NK-92 (cell line): ENCODE results near the gene EPN1.

ENCODE experiments used
- DNase-seq: peaks from one replicate; lab custom pipeline; 2025; ENCODE audit not compliant: unreplicated experiment; lab: John Stamatoyannopoulos, UW

The EPN1 gene

DNA sequence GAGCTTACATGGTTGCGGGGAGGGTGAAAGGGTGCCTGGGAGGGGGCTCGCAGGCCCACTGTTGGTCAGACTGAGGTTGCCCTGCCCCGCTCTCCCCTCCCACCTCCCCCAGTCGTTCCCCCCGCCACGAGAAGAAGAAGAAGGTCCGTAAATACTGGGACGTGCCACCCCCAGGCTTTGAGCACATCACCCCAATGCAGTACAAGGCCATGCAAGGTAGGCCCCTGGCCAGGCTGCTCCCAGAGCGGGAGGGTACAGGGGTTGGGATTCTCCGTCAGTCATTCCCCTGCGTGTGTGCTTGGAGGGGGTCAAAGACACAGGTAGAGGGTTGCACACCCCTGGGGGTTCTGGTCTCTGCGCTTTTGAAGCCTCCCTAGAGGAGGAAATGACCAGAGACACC, 14.6 kb upstream of the EPN1 start:
- no peak for DNase-seq

DNA sequence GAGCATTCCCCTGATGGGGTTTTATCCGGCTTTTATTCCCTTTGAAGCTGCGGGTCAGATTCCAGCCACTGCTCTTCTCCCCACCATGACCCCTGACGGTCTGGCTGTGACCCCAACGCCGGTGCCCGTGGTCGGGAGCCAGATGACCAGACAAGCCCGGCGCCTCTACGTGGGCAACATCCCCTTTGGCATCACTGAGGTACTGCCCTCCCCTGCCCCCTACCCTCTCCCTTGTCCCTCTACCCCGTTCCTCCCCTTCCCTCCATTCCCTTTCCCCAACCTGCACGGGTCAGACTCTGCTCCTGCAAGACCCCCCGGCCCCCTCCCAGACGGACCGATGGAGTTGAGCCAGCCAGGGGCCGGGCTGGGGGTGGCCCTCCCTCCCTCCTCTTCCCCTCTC, 14.0 kb upstream of the EPN1 start:
- no peak for DNase-seq

GRCh38 chr19:55661826-55662225, 13.2 kb upstream of the EPN1 start:
- no peak for DNase-seq

GRCh38 chr19:55663846-55664536, 11.0 kb upstream of the EPN1 start:
- DNase-seq, result no peak

DNA sequence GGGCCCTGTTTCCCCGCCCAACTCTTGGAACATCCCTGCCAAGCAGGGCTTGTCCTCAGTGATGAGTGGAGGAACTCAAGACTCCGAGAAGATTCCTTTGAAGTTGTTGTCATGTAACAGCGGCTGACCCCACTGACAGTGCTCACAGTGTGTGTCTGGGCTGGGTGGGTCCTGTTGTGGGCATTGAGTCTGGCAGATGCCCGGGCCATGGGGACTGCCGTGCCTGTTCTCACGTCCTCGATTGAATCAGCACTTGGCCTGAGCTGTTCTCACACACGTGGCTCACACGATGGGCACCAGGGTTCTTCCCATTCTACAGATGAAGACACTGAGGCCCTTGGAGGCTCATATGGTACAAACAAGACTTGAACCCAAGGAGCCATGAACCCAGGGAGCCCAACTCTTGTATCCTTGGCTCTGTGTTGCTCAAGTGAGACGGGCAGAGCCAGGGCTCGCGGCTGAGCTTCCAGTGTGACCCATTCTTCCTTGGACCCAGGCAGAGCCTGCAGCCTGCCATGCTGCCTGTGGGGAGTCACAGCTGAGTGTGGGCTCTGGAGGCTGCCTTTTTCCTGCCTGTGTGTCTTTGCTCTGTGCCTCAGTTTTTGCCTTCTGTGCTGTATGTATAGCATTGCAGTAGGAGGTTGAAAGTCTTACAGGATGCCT, 8.6 kb upstream of the EPN1 start:
- DNase-seq, result no peak

DNA sequence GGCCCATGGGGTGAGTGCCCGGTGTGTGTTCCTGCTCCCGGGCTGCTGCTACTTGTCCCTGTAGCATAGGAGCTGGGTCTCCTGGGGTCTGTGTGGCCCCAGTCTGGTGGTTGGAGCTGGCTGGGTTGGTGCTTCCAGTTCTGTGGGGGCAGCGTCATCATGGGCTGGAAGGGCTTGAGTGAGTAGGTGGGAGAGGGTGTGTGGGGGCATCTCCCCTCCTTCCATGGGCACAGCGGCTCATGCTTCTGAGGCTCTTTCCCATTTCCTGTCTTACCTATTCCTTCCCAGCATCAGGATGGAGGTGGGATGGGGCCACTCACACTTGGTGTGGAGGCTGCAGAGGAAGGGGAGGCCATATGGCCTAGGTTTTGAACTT, 8.0 kb upstream of the EPN1 start:
- DNase-seq, result no peak

- no peak for DNase-seq
These were observed 7.5 kb upstream of the EPN1 start for GRCh38 chr19:55667511-55667910.

DNA sequence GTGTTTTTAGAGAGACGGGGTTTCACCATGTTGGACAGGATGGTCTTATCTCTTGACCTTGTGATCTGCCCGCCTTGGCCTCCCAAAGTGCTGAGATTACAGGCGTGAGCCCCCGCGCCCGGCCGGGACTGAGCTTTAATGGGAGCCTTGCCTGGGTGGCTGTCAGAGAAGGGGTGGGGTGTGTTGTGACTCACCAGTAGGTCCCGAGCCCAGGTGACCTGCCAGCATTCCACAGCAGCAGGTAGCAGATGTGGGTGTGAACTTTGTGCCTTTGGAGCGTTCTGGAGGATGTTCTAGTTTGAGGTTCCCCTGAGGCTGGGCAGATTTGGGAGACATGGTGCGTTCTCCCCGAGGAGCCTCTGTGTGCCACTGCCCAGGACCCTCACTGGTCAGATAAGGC, 7.1 kb upstream of the EPN1 start:
- DNase-seq, result no peak

GRCh38 chr19:55668603-55669348, 6.2 kb upstream of the EPN1 start:
- no peak for DNase-seq

DNA sequence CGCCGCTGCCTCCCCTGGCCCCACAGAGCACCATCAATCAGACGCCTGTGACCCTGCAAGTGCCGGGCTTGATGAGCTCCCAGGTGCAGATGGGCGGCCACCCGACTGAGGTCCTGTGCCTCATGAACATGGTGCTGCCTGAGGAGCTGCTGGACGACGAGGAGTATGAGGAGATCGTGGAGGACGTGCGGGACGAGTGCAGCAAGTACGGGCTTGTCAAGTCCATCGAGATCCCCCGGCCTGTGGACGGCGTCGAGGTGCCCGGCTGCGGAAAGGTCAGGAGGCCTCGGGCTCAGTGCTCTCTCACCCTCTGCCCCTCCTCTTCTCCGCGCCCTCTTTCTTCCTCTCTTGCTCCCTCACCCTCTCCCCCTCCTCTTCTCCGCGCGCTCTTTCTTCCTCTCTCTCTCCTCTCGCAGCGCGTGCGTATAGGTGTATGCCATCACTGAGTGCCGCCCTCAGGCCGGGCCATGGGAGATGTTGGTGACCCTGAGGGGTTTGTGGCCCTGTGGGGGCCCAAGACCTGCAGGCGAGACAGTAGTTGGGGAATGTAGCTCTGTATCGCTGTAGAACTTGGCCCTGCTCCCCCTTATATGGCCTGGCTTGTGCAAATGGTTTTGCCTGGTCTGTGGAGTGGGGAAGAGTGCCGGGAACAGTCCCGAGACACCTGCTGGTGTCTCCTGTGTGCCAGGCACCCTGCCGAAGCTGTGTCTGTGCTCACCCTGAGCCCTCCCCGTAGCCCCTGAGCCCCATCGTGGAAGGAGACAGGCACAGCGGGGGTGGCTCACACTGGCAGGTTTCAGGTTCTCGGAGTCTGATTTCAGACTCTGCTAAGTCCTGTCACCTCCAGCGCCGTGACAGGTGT, 5.4 kb upstream of the EPN1 start:
- DNase-seq, result no peak

- DNase-seq, result no peak
These were observed 4.6 kb upstream of the EPN1 start for GRCh38 chr19:55670280-55671053.

DNA sequence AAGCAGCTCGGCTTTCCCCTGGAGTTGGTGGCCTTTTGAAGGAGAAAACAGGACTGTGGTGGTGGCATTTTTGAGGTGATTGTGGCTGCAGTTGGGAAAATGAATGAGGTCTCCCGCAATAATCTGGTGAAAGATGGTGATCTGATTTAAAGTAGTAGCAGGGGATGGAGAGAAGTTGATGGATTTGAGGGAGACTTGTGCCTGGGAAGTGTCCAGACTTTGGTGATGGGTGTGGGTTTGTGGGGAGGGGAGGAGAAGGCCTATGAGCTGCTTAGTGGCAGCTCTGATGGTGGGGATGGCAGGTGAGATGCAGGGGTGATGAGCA, 4.0 kb upstream of the EPN1 start:
- no peak for DNase-seq

GRCh38 chr19:55672418-55672817, 2.6 kb upstream of the EPN1 start:
- no peak for DNase-seq

DNA sequence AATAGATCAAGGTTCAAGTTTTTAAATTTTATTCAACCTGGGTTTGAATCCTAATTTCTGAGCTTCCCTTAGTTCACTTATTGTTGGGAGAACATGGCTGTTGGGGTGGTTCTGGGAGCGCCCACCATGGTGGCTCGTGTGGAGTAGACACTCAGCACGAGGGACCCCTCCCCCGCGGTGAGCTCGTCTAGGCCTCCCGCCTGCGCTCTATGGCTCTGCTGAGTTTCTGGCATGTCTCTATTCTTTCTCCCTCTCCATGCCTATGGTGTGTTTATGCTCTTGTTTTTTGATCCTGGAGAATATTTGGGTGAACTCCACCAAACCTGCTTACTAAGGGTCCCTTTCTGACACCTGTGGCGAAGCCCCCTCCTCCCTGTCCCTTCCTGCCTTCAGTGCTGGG, 1.6 kb upstream of the EPN1 start:
- DNase-seq, result no peak

DNA sequence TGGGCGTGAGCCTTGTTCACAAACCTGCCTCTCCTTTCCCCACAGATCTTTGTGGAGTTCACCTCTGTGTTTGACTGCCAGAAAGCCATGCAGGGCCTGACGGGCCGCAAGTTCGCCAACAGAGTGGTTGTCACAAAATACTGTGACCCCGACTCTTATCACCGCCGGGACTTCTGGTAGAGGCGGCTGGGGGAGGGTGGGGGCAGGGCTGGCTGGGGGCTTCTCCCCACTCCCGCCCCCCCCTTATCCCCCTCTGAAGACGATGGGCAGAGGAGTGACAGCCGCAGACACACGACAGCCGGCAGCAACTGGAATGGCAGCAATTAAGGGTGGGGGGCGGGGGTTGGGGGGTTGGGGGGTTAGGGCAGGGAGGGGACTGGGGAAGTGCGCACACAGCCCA, 1.1 kb upstream of the EPN1 start:
- no peak for DNase-seq

- DNase-seq, result no peak
These were observed 576 bp upstream of the EPN1 start for GRCh38 chr19:55674459-55674840.

- DNase-seq, result no peak
These were observed 782 bp downstream of the EPN1 start for GRCh38 chr19:55675661-55676354.

DNA sequence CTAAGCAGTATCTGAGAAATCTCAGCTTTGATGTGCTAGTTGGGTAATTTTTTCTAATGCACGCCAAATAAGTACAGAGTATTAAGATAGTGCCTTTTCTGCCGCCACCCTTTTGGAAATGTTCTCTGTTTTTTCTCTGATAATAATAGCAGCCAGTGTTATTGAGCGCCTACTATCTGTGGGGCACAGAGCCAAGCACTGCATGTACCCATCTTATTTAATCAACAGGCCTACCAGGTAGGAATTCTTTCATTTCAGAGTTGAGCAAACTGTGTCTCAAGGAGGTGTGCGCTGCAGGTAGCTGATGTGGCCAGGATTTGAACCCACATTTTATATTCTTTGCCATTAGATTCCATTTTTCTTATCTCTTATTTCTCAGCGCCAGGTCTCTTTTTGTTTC, 1.4 kb downstream of the EPN1 start:
- DNase-seq, result no peak

DNA sequence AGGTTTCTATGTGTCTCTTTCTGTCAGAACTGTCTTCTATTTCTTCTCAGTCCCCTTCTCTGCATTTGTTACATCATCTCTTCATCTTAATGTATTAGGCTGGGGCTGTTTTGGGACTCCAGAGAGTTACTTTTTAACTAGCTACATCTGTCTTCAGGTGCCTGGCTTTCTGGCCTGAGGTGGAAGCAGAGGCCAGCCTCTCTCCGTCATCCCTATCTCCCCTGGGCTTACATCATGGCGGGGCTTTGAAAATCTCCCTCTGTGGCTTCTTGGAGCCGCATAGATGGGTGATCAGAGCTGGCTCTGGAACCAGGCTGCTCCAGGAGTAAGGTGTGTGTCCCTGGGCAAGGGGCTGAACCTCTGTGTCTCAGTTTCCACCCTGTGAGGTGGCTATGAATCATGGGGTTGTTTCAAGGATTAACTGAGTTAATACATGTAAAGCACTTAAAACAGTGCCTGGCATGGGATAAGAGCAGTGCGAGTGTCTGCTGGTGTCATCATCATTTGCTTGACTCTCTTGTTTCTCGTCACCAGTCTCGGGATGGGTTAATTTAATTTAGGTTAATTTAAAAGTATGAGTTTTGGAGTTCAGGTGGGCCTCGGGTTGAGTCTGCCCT, 2.0 kb downstream of the EPN1 start:
- DNase-seq, result no peak

DNA sequence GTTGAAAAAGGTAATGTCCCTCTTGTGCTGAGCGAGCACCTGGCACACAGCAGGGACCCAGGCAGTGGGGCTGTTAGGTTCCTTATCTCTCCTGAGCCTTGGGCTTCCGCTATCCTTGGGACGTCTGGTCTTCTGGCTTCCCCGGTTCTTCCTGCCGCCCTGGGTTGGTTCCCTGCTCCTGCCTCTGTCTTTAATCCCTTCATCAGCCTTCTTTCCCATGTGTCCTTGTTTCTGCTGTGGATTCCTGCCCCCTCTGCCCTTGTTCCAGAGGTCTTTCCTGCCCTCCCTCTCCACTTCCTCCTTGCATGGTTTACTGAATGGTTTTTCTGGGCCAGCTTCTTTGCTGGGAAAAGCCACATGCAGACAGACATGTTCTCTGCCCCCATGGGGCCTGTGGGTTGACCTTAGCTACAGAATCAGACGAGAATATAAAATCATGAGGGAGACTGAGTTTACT, 2.6 kb downstream of the EPN1 start:
- no peak for DNase-seq
